Gastroesophageal sphincter (tissue), 3 donors: ENCODE results near the gene PITX1.

Source experiments
- CTCF ChIP-seq, 4 experiments: fragments of 200-600 bp in 2 of 4; fragments of 450-650 bp in 2 of 4; sonication (generic) in 1 of 4; IDR thresholded peaks; one replicate each; pipeline ENCODE4 v1.5.1; 2017 to 2019; ENCODE audit warnings: antibody characterized with exemption in 4 of 4, mild to moderate bottlenecking in 2 of 4, moderate library complexity in 2 of 4
- EP300 ChIP-seq: sonication (generic); formaldehyde crosslinking; IDR thresholded peaks from one replicate; pipeline ENCODE4 v1.6.1; 2017; ENCODE audit warnings: antibody characterized with exemption, mild to moderate bottlenecking
- POLR2A ChIP-seq, 2 donors: fragments of 450-650 bp; IDR thresholded peaks; one replicate each; pipeline ENCODE4 v1.6.1; 2017; ENCODE audit warnings: antibody characterized with exemption in 2 of 2, mild to moderate bottlenecking in 2 of 2, moderate library complexity in 1 of 2
- POLR2AphosphoS5 ChIP-seq: sonication (generic); formaldehyde crosslinking; IDR thresholded peaks from one replicate; pipeline ENCODE4 v1.6.1; 2017; ENCODE audit warnings: antibody characterized with exemption

GRCh38 chr5:134979416-134979815 is 54.6 kb downstream of the PITX1 start:
- no peak for TF ChIP-seq CTCF (IDR thresholded peaks at IDR 0.05)
- no peak for TF ChIP-seq POLR2AphosphoS5
- TF ChIP-seq POLR2A (IDR thresholded peaks at IDR 0.05), result no peak
- no peak for TF ChIP-seq EP300
